22Rv1 (cell line): ENCODE data around the gene TXNRD2.

Source experiments
- CTCF ChIP-seq: fragments of 450-650 bp; IDR thresholded peaks from 2 replicates; pipeline ENCODE4 v1.5.1; 2017; ENCODE audit warnings: mild to moderate bottlenecking
- ZFX ChIP-seq: fragments of 450-650 bp; IDR thresholded peaks from 2 replicates; pipeline ENCODE4 v1.6.1; 2017; ENCODE audit warnings: antibody characterized with exemption, borderline replicate concordance

GRCh38 chr22:19895160-19895849 is 46.3 kb downstream of the TXNRD2 start:
- TF ChIP-seq CTCF (no peak), ZFX (no peak)
